NCI-H748 (cell line): ENCODE results near the gene IGF2BP3.
A peak's percentile ranks its signal among the peaks of the same experiment; 100 is the strongest.

Experiments
- DNase-seq: peaks from one replicate; lab custom pipeline; 2025; ENCODE audit not compliant: unreplicated experiment; lab: John Stamatoyannopoulos, UW

Gene IGF2BP3

DNA sequence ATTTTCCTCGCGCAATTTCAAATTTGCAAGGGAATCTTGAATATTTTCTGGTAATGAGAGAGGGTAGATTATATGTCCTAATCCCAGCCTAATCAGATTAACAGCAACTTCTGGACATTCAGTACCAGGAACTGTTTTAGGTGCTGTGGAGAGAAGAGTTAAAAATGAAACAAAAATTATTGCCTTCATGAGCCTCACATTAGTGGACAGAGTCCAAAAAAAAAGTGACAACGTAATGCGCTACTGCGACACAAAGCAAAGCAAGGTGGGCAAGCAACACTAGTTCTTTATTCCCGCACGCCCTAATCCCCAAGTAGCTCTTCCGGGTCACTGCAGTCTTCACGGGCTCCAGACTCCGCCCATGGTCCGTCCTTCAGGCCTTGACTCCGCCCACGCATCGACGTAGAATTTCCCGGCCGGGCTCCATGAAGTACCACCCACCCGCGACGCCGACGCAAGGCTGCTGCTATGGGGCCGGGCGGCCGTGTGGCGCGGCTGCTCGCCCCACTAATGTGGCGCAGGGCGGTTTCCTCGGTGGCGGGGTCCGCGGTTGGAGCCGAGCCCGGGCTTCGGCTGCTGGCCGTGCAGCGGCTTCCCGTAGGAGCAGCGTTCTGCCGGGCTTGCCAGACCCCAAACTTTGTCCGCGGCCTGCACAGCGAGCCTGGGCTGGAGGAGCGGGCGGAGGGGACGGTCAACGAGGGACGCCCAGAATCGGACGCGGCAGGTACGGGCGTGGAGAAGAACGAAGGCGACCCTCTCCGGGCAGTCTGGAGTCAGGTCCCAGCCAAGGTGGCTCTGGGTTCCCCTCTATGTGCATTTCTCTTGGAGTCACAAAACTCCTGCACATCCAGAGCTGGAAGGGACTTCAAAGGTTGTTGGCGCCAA lies 171.2 kb downstream of the IGF2BP3 start, which contains the start of gene MALSU1:
Gene MALSU1 (plus strand): TSS at position 455 of the 885 bp plus-strand sequence. CDS start 14 bp downstream, at position 469.
- peak; percentile 97 for DNase-seq

DNA sequence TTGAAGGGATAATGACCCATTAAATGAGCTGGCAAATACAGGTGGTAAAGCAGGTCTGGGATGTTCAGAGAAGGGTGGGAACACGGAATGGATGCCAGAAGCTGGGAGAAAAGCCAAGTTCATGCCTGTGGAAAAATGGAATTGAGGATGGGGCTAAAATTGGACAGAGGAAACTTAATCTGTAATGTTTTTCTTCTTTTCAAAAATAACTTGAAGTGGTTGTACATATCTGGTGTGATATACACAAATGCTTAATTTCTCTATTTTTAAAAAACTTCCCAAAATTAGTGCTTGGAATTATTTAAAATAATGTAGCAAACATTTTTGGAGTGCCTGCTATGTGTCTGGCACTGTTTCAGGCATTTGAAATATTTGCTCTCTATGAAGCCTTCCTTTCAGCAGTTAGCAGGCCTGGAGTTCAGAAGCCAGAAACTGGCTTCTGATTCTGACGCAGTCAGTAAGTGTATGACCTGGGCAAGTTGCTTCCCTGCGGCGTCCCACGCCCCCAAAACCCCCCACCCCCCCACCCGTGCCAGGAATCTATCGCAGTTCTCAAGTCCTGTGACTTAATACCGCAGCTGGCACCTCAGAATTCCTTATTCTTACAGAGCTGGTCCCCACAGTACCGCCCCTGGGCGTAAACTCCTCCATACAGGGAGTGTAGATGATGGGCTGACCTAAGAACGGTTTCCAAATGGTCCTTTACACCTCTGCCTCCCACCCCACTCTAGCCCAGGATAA lies 172.0 kb downstream of the IGF2BP3 start:
- DNase-seq = no peak

GRCh38 chr7:23295401-23295697 lies 174.9 kb downstream of the IGF2BP3 start:
- DNase-seq = no peak

- DNase-seq = no peak
Measured at GRCh38 chr7:23294549-23295400, 175.5 kb downstream of the IGF2BP3 start.

DNA sequence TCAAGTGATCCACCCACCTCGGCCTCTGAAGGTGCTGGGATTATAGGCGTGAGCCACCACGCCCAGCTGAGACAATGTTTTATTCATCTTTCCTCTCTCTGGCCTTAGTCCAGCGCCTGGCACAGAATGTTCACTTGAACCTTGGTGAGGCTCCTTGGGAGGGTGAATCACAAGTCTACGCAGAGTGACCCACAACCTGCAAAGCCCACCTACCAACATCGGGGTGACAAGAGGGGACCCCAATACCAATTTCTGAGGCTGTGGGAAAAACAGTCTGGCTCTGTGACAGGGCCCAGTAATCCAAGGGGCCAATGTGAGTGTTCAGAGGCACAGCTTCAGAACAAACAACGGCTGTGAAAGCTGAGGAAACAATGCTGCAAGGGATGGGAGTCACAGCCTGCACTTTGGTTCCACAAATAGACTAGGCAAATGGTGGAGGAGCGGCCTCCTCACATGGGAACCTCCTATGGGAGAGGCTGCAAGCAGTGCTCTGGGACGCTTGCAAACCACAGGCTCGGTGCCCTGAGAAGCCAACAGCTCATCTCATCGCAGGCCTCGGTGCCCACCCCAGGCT lies 176.7 kb downstream of the IGF2BP3 start:
- no peak for DNase-seq

DNA sequence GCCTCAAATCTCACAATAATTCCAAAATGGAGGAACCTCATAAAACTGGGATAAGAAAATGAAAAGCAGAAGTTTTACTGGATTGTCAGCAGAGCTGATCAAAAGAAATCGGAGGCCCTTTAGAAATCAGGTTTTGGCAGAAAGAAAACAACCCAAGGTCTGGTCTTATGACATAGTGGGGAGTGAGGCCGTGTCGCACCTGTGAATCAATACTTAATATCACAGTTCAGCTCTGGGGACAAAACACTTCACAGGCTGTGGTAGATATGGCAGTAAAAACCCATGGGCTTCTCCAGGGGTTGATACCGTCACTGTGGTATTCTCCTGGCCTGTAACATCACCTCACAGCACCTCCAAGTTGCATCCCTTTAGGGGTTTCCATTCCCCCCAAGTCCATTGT lies 177.7 kb downstream of the IGF2BP3 start:
- no peak for DNase-seq

DNA sequence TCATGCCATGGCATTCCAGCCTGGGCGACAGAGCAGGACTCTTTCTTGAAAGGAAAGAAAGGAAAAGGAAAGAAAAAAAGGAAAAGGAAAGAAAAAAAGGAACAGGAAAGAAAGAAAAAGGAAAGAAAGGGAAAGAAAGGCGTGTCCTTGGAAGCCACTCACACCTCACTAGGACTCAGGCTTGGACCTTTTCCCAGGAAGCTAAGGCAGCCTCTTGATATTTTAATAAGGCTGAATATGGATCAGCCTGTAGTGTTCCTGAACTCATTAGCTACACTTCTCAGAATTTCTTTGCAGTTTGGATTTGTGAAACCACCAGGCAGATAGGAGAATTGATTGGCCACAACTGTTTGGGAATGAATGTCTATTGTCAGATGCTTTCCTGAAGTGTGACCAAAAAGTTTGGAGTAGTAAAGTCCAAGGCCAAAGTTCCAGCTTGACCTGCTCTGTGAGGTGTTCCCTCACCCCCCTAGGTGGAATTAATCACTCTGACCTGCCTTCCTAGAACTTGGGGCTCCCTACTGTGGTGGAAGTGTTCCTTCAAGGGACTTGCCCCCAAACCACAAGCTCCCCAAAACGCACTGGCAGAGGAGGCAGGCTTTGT lies 178.2 kb downstream of the IGF2BP3 start:
- no peak for DNase-seq

DNA sequence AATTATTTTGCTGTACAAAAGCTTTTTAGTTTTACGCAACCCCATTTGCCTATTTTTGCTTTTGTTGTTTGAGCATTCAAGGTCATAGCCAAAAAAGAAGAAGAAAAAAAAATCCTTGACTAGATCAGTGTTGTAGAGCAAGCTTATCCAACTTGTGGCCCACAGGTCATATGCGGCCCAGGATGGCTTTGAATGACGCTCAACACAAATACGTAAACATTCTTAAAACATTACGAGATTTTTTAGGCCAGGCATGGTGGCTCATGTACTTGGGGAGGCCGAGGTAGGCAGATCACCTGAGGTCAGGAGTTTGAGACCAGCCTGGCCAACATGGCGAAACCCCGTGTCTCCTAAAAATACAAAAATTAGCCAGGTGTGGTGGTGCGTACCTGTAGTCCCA lies 179.3 kb downstream of the IGF2BP3 start:
- DNase-seq = no peak

- no peak for DNase-seq
Measured at GRCh38 chr7:23287612-23288011, 182.7 kb downstream of the IGF2BP3 start.

DNA sequence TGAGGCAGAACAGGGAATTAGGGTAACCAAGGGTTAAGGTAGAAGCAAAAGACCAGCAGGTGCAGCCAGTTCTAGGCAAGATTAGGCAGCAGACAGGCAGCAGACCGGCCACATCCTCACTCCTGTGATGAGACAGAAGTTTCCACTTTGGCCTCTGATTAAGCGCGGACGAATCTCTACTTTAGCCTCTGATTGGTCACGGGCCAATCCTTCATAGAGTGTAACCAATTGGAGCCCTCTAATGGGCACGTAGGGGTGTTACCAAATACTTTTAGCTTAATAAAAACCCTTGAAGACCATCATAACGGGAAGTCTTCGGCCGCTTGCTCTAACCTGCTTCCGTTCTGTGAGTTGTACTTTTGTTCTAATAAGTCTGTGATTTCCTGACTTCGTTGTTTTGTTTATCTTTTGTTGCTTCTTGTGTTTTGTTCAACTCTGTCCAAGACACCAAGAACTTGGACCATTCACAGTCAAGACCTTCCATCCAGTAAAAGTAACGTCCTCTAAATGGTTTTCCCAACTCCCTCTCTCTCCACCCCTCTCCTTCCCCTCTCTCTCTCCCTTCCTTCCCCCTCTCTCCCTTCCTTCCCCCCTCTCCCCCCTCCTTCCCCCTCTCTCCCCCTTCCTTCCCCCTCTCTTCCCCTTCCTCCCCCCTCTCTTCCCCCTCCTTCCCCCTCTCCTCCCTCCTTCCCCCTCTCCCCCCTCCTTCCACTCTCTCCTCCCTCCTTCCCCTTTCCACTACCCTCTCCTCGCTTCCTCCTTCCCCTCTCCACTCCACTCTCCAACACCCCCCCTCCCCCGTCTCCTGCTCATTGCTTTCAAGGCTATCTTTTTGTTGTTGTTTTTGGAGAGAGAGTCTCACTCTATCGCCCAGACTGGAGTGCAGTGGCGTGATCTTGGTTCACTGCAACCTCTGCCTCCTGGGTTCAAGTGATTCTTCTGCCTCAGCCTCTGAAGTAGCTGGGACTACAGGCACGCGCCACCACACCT lies 184.3 kb downstream of the IGF2BP3 start:
- no peak for DNase-seq

- no peak for DNase-seq
Measured at GRCh38 chr7:23284871-23285270, 185.4 kb downstream of the IGF2BP3 start.

DNA sequence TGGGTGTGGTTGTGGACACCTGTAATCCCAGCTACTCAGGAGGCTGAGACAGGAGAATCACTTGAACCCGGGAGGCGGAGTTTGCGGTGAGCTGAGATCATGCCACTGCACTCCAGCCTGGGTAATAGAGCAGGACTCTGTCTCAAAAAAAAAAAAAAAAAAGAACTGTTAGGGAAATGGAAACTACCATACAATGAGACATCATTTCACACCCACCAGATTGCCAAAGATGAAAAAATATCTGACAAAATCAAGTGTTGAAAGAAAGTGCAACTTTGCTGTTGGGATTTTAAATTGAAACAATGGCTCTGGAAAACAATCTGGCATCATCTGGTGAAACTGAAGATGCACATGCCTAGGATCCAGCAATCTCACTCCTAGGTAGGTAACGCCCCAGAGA lies 187.2 kb downstream of the IGF2BP3 start:
- DNase-seq = no peak

DNA sequence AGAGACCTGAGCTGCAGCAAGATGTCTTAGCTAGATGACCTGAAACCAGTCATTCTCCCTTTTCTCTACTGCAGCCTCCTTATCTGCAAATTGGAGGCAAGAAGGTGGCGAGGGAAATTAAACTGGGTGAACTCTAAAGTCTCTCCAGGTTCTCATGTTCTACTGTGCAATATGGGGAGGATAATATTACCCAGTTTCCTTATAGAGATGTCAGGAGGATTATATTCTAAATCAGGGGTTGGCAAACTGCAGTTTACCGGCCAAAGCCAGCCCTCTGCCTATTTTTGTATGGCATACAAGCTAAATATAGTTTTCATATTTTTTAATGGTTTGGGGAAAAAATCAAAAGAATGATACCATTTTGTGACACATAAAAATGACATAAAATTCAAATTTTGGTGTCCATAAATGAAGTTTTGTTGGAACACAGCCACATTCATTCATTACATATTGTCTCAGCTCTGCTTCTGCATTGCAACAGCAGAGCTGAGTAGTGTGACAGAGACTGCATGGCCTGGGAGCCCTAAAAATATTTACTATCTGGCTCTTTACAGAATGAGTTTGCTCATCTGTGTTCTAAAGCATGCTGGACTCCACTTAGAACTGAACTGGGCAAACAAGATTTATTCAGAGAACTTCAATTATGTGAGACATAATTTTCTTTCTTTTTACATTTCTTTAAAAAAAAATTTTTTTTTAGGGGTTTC lies 190.3 kb downstream of the IGF2BP3 start:
- no peak for DNase-seq

GRCh38 chr7:23277359-23277989 lies 192.8 kb downstream of the IGF2BP3 start:
- peak; percentile 61 for DNase-seq

- no peak for DNase-seq
Measured at GRCh38 chr7:23276947-23277346, 193.3 kb downstream of the IGF2BP3 start.

GRCh38 chr7:23276376-23276775 lies 193.9 kb downstream of the IGF2BP3 start:
- peak; percentile 24 for DNase-seq

GRCh38 chr7:23275912-23276311 lies 194.4 kb downstream of the IGF2BP3 start:
- DNase-seq = no peak

GRCh38 chr7:23273141-23273599 lies 197.1 kb downstream of the IGF2BP3 start:
- DNase-seq = peak; percentile 90
